ENCODE results near the gene SLIT3.

The SLIT3 gene

DNA sequence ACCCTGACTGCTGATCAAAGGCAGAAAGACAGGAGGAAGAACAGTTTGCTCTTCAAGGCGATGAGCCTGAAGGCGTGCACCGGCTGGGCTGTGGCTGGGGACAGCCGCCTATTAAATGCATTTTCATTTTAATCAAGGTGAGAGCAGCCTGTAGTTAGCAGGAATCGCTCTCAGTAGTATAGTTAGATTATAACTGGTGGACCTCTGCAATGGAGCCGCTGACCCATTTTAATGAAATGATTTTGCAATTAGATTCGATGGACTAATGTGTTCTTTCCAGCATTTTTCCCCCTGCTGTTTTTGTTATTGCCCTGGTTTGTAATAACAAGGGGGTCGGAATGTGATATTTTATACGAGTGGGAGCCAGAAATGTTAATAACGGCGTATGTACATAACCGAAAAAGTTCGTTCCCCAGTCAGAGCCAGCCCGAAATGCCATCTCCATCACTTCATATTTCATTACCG, 535.8 kb downstream of the SLIT3 start:
- Histone ChIP-seq H3F3A (ENCODE audit: control insufficient read depth, insufficient read depth) (no peaks in the 10 kb centered on the region), H3K4me1 (ENCODE audit: control insufficient read depth, low read length) (no peaks in the 10 kb centered on the region), H3K79me2 (ENCODE audit: control insufficient read depth, low read length) (no peaks in the 10 kb centered on the region), H3K27ac (ENCODE audit: low read depth, low read length) (no peak overlapping the region), H3K9me3 (ENCODE audit: control insufficient read depth, insufficient read depth, low read length) (no peaks in the 10 kb centered on the region), H4K20me1 (ENCODE audit: control insufficient read depth, insufficient read depth, low read depth, low read length) (no peaks in the 10 kb centered on the region), H3K4me2 (ENCODE audit: low read length) (no peak overlapping the region), H3K36me3 (ENCODE audit: control insufficient read depth, low read length) (no peaks in the 10 kb centered on the region), H3K9me2 (replicated peaks; ENCODE audit: control insufficient read depth, low read length) (no peaks in the 10 kb centered on the region), H3K27me3 (ENCODE audit: control insufficient read depth, low read length) (no peaks in the 10 kb centered on the region), H3K4me3 (ENCODE audit: low read length) (no peak overlapping the region)
- TF ChIP-seq, protein P1, sequence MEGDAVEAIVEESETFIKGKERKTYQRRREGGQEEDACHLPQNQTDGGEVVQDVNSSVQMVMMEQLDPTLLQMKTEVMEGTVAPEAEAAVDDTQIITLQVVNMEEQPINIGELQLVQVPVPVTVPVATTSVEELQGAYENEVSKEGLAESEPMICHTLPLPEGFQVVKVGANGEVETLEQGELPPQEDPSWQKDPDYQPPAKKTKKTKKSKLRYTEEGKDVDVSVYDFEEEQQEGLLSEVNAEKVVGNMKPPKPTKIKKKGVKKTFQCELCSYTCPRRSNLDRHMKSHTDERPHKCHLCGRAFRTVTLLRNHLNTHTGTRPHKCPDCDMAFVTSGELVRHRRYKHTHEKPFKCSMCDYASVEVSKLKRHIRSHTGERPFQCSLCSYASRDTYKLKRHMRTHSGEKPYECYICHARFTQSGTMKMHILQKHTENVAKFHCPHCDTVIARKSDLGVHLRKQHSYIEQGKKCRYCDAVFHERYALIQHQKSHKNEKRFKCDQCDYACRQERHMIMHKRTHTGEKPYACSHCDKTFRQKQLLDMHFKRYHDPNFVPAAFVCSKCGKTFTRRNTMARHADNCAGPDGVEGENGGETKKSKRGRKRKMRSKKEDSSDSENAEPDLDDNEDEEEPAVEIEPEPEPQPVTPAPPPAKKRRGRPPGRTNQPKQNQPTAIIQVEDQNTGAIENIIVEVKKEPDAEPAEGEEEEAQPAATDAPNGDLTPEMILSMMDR (IDR thresholded peaks at IDR 0.05; ENCODE audit: low read depth, low read length, poor library complexity, severe bottlenecking), result no peak
- TF ChIP-seq EZH2phosphoT487 (IDR thresholded peaks at IDR 0.05; ENCODE audit: borderline replicate concordance, low read length), result no peak

DNA sequence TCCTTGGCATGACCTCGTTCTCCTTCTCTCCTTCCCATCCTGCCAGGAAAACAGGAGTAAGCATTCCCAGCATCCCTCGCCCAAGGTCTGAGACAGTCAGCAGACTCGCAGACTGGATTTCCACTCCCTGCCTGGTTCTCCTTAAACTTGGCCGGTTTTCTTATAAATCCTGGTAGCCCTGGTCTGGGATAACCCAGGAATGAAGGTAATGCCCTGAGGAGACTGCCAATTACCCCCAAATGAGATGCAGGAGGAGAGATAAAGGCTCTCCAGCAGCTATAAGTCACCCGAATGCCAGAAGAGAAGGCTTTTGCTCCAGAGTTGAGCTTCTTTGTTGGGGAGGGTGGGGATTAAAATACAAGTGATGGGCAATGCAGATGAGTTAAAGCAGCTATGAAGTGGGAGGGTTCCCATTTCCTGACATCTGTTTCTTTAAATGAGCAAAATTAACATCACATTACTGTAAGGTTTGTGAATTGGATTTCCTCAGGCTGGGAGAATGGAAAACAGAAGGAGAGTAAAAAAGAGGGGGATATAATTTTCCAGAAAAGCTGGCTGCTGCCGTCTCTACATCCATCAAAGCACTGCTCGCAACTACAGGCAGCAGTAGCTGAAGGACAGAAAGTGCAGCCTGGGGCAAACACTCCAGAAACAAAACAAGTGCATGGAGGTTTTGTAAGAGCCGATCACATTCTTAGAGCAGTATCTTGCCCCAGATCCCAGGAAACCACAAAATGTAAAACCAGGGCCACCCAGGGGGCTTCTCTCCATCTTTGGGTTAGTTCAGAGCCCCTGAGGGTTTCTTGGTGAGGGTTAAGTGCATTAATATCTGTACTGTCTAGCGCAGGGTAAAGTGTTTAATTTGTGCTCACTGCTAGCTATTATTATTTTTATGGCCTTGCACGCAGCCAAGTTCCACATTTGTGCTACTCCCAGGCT, 544.2 kb downstream of the SLIT3 start:
- H4K20me1 ChIP-seq (ENCODE audit: control insufficient read depth, insufficient read depth, low read depth, low read length), result no peaks in the 10 kb centered on the region
- H3K4me1 ChIP-seq (ENCODE audit: control insufficient read depth, low read length), result no peaks in the 10 kb centered on the region
- no peak overlapping the region for H3K27ac ChIP-seq (ENCODE audit: low read depth, low read length)
- H3K9me3 ChIP-seq (ENCODE audit: control insufficient read depth, insufficient read depth, low read length), result no peaks in the 10 kb centered on the region
- no peaks in the 10 kb centered on the region for H3K79me2 ChIP-seq (ENCODE audit: control insufficient read depth, low read length)
- no peak overlapping the region for H3K4me2 ChIP-seq (ENCODE audit: low read length)
- H3K27me3 ChIP-seq (ENCODE audit: control insufficient read depth, low read length), result no peaks in the 10 kb centered on the region
- no peaks in the 10 kb centered on the region for H3K9me2 ChIP-seq (replicated peaks; ENCODE audit: control insufficient read depth, low read length)
- TF ChIP-seq, protein P1 (IDR thresholded peaks at IDR 0.05; ENCODE audit: low read depth, low read length, poor library complexity, severe bottlenecking), result no peak
- TF ChIP-seq EZH2phosphoT487 (IDR thresholded peaks at IDR 0.05; ENCODE audit: borderline replicate concordance, low read length), result no peak
- H3K36me3 ChIP-seq (ENCODE audit: control insufficient read depth, low read length), result no peaks in the 10 kb centered on the region
- H3K4me3 ChIP-seq (ENCODE audit: low read length), result no peak overlapping the region
- no peaks in the 10 kb centered on the region for H3F3A ChIP-seq (ENCODE audit: control insufficient read depth, insufficient read depth)

DNA sequence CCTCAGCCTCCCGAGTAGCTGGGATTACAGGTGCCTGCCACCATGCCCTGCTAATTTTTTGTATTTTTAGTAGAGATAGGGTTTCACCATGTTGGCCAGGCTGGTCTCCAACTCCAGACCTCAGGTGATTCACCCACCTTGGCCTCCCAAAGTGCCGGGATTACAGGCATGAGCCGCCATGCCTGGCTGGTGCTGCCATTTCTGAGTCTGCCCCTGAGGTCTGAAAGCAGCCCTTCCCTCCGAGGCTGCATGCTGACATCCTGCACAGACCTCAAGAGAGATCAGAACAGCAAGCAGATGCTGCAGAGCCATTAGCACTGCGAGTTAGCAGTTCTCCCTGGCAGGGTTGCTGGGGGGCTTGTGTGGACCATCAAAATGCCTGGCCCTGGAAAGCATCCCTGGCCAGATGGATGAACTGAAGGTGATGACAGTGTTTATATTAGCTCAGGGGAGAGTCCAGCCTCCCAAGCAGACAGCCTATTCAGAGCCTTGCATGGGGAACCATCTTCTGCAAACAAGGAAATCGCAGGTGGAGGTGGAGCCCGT, 545.3 kb downstream of the SLIT3 start:
- H3K79me2 ChIP-seq (ENCODE audit: control insufficient read depth, low read length), result no peaks in the 10 kb centered on the region
- no peak overlapping the region for H3K4me3 ChIP-seq (ENCODE audit: low read length)
- H4K20me1 ChIP-seq (ENCODE audit: control insufficient read depth, insufficient read depth, low read depth, low read length), result no peaks in the 10 kb centered on the region
- no peaks in the 10 kb centered on the region for H3K4me1 ChIP-seq (ENCODE audit: control insufficient read depth, low read length)
- no peaks in the 10 kb centered on the region for H3K9me2 ChIP-seq (replicated peaks; ENCODE audit: control insufficient read depth, low read length)
- H3K27me3 ChIP-seq (ENCODE audit: control insufficient read depth, low read length), result no peaks in the 10 kb centered on the region
- H3K27ac ChIP-seq (ENCODE audit: low read depth, low read length), result no peak overlapping the region
- no peaks in the 10 kb centered on the region for H3K9me3 ChIP-seq (ENCODE audit: control insufficient read depth, insufficient read depth, low read length)
- no peaks in the 10 kb centered on the region for H3F3A ChIP-seq (ENCODE audit: control insufficient read depth, insufficient read depth)
- H3K4me2 ChIP-seq (ENCODE audit: low read length), result no peak overlapping the region
- no peak for TF ChIP-seq EZH2phosphoT487 (IDR thresholded peaks at IDR 0.05; ENCODE audit: borderline replicate concordance, low read length)
- TF ChIP-seq, protein P1 (IDR thresholded peaks at IDR 0.05; ENCODE audit: low read depth, low read length, poor library complexity, severe bottlenecking), result no peak
- H3K36me3 ChIP-seq (ENCODE audit: control insufficient read depth, low read length), result no peaks in the 10 kb centered on the region

All from DOHH2 (cell line).